Measurements from ENCODE around the gene CACNA2D3. TPM values are rescaled to one million over a fixed set of nuclear protein-coding genes. Genes with fewer than 3 reads are reported as not detected.

CACNA2D3 gene
- polyA plus RNA-seq, 1 donor (not counting 4 experiments of a cell fraction or from before 2014, with no cell fraction given), result 0.08 TPM

DNA sequence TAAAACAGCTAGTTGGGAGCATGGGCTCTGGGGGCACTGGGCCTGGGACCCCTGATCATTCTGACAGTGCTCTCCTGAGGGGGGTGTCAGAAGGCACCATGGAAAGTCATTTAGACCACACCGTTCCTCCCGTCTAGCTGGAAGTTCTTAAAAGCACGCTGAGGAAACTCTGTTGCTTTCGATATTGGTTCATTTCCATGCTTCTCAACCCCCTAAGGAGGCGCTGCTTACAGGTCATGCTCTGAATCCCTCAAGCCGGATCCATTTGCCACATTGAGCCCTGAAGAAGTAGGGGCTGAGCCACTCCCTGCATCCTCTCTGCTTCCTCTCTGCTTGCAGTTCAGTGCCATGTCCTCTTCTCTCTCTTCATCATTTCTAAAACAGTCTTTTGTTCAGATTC lies 187.2 kb downstream of the CACNA2D3 start:
- Histone ChIP-seq H3K9me3 (ENCODE audit: control insufficient read depth, low read depth, low read length) (no peaks in the 10 kb centered on the region), H3K4me1 (ENCODE audit: control insufficient read depth, extremely low read depth, insufficient read depth, low read length) (no peaks in the 10 kb centered on the region), H3K27ac (ENCODE audit: control insufficient read depth, insufficient read depth, low read length) (no peak overlapping the region), H3K36me3 (ENCODE audit: control insufficient read depth in 2 of 2, extremely low read depth in 1 of 2, insufficient read depth in 2 of 2, low read length in 2 of 2) (no peaks in the 10 kb centered on the region), H3K9me1 (ENCODE audit: control insufficient read depth, extremely low read depth, insufficient read depth, low read length) (no peaks in the 10 kb centered on the region), H2AFZ (ENCODE audit: control insufficient read depth, low read length) (no peak overlapping the region), H3K4me3 (ENCODE audit: control insufficient read depth in 2 of 3, extremely low read depth in 1 of 3, insufficient read depth in 2 of 3, low read depth in 1 of 3, low read length in 3 of 3) (no peak overlapping the region), H3K9ac (ENCODE audit: control insufficient read depth, extremely low read depth, insufficient read depth, low read length) (no peak overlapping the region), H3K4me2 (ENCODE audit: control insufficient read depth, extremely low read depth, insufficient read depth, low read depth, low read length) (no peak overlapping the region), H4K20me1 (ENCODE audit: control insufficient read depth, extremely low read depth, insufficient read depth, low read length) (no peaks in the 10 kb centered on the region), H3K79me2 (ENCODE audit: control insufficient read depth, insufficient read depth, low read length) (no peaks in the 10 kb centered on the region), H3K27me3 (ENCODE audit: control insufficient read depth, extremely low read depth, insufficient read depth, low read length) (no peaks in the 10 kb centered on the region)
- TF ChIP-seq, protein P1, sequence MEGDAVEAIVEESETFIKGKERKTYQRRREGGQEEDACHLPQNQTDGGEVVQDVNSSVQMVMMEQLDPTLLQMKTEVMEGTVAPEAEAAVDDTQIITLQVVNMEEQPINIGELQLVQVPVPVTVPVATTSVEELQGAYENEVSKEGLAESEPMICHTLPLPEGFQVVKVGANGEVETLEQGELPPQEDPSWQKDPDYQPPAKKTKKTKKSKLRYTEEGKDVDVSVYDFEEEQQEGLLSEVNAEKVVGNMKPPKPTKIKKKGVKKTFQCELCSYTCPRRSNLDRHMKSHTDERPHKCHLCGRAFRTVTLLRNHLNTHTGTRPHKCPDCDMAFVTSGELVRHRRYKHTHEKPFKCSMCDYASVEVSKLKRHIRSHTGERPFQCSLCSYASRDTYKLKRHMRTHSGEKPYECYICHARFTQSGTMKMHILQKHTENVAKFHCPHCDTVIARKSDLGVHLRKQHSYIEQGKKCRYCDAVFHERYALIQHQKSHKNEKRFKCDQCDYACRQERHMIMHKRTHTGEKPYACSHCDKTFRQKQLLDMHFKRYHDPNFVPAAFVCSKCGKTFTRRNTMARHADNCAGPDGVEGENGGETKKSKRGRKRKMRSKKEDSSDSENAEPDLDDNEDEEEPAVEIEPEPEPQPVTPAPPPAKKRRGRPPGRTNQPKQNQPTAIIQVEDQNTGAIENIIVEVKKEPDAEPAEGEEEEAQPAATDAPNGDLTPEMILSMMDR (optimal IDR thresholded peaks at IDR 0.05 in 1 of 3, IDR thresholded peaks at IDR 0.05 in 1 of 3, conservative IDR thresholded peaks at IDR 0.05 in 1 of 3; ENCODE audit: extremely low read depth in 1 of 3, insufficient read depth in 2 of 3, low read length in 3 of 3), result no peak
- TF ChIP-seq EZH2 (IDR thresholded peaks at IDR 0.05; ENCODE audit: low read length), result no peak
- FAIRE-seq (no peak), DNase-seq (ENCODE audit: low read depth, low spot score) (no peak)
- dilution Hi-C loops (cut with MboI; ENCODE audit: extremely low pct_ligation_motif_present, low sequenced_read_pairs), result no loop called here

DNA sequence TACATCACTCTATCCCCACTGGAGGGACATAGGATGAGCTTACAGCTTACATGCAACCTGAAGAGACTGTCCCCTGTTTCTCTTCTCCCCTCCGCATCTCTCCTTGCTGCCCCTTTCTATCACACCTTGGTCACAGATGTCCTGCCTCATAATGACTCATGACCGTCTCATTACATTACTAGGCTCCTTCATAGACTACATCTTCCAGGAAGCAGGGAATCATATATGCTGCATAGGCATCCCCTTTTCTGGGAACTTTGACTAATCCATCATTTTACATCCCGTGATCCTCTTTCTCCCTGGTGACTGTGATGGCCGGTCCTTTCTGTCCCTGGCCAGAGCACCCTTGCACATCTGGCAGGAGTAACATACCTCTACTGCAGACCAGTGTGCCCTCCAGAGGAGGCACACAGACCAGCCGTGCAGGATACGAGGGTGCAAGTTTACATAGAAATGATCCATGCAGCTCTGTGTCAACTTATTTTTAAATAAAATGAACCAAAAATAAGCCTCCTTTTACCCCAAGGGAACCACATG lies 188.9 kb downstream of the CACNA2D3 start:
- Histone ChIP-seq H3K9me1 (ENCODE audit: control insufficient read depth, extremely low read depth, insufficient read depth, low read length) (no peaks in the 10 kb centered on the region), H3K4me1 (ENCODE audit: control insufficient read depth, extremely low read depth, insufficient read depth, low read length) (no peaks in the 10 kb centered on the region), H4K20me1 (ENCODE audit: control insufficient read depth, extremely low read depth, insufficient read depth, low read length) (no peaks in the 10 kb centered on the region), H3K27me3 (ENCODE audit: control insufficient read depth, extremely low read depth, insufficient read depth, low read length) (no peaks in the 10 kb centered on the region), H3K36me3 (ENCODE audit: control insufficient read depth in 2 of 2, extremely low read depth in 1 of 2, insufficient read depth in 2 of 2, low read length in 2 of 2) (no peaks in the 10 kb centered on the region), H3K27ac (ENCODE audit: control insufficient read depth, insufficient read depth, low read length) (no peak overlapping the region), H3K9me3 (ENCODE audit: control insufficient read depth, low read depth, low read length) (no peaks in the 10 kb centered on the region), H3K79me2 (ENCODE audit: control insufficient read depth, insufficient read depth, low read length) (no peaks in the 10 kb centered on the region), H2AFZ (ENCODE audit: control insufficient read depth, low read length) (no peak overlapping the region), H3K9ac (ENCODE audit: control insufficient read depth, extremely low read depth, insufficient read depth, low read length) (no peak overlapping the region), H3K4me3 (ENCODE audit: control insufficient read depth in 2 of 3, extremely low read depth in 1 of 3, insufficient read depth in 2 of 3, low read depth in 1 of 3, low read length in 3 of 3) (no peak overlapping the region), H3K4me2 (ENCODE audit: control insufficient read depth, extremely low read depth, insufficient read depth, low read depth, low read length) (no peak overlapping the region)
- dilution Hi-C loops (cut with MboI; ENCODE audit: extremely low pct_ligation_motif_present, low sequenced_read_pairs), result no loop called here
- TF ChIP-seq EZH2 (IDR thresholded peaks at IDR 0.05; ENCODE audit: low read length), result no peak
- TF ChIP-seq, protein P1 (optimal IDR thresholded peaks at IDR 0.05 in 1 of 3, IDR thresholded peaks at IDR 0.05 in 1 of 3, conservative IDR thresholded peaks at IDR 0.05 in 1 of 3; ENCODE audit: extremely low read depth in 1 of 3, insufficient read depth in 2 of 3, low read length in 3 of 3), result no peak
- DNase-seq (ENCODE audit: low read depth, low spot score), result no peak
- FAIRE-seq, result no peak
